Measurements from ENCODE around the gene SHB.

GRCh38 chr9:38003946-38004808, 64.8 kb downstream of the SHB start:
- TF ChIP-seq POLR2A (IDR thresholded peaks at IDR 0.05): no peak
- no peak for TF ChIP-seq CTCF (IDR thresholded peaks at IDR 0.05 in 8 of 11, conservative IDR thresholded peaks at IDR 0.05 in 3 of 11)
